HEK293 (cell line): ENCODE results near the gene ZNF597.

Experiments
- CTCF ChIA-PET: fragments of 350-600 bp; formaldehyde crosslinking; extraction: SDS; loops from one replicate; lab custom pipeline; 2021; ENCODE audit warnings: antibody characterized with exemption; lab: Yijun Ruan, JAX
- POLR2A ChIA-PET: fragments of 300-600 bp; formaldehyde crosslinking; extraction: SDS; loops from one replicate; lab custom pipeline; 2020; ENCODE audit warnings: antibody characterized with exemption, inconsistent platforms; lab: Yijun Ruan, JAX
- H3K27ac ChIP-seq: fragments of 200-500 bp; sonication (Bioruptor generic); 2 replicates; pipeline ENCODE4 v1.5.1; 2014; ENCODE audit warnings: low read depth, low read length, control low read depth, inconsistent platforms; ENCODE audit errors: extremely low read depth
- H3K36me3 ChIP-seq, 2 experiments: fragments of 200-500 bp in 1 of 2; sonication (Bioruptor generic) in 1 of 2; 1 replicate in 1 of 2; 2 replicates in 1 of 2; pipeline ENCODE4 v1.5.1; 2014 to 2017; ENCODE audit warnings: inconsistent platforms in 2 of 2, low read length in 2 of 2; ENCODE audit not compliant: control insufficient read depth in 2 of 2, insufficient read depth in 1 of 2
- H3K4me1 ChIP-seq: fragments of 200-500 bp; sonication (Bioruptor generic); 2 replicates; pipeline ENCODE4 v1.5.1; 2014; ENCODE audit warnings: mild to moderate bottlenecking, low read length, inconsistent platforms; ENCODE audit not compliant: control insufficient read depth, insufficient read depth
- H3K4me3 ChIP-seq: 2 replicates; pipeline ENCODE4 v1.5.1; 2011; ENCODE audit warnings: low read depth, mild to moderate bottlenecking, control low read depth, low read length, moderate library complexity
- H3K9me3 ChIP-seq: fragments of 200-500 bp; sonication (Bioruptor generic); 2 replicates; pipeline ENCODE4 v1.5.1; 2014; ENCODE audit warnings: low read depth, low read length, inconsistent platforms; ENCODE audit not compliant: control insufficient read depth, insufficient read depth
- BCL11A ChIP-seq: fragments of 450-650 bp; formaldehyde crosslinking; IDR thresholded peaks from 2 replicates; pipeline ENCODE4 v1.5.1; 2016; ENCODE audit warnings: low read depth, missing biosample characterization, missing genetic modification characterization
- HOXA7 ChIP-seq: sonication (generic); formaldehyde crosslinking; IDR thresholded peaks from 2 replicates; pipeline ENCODE4 v1.8.1; 2022; ENCODE audit warnings: missing genetic modification reagents, borderline replicate concordance
- REPIN1 ChIP-seq: fragments of 450-650 bp; formaldehyde crosslinking; IDR thresholded peaks from 2 replicates; pipeline ENCODE4 v1.5.1; 2017; ENCODE audit warnings: missing biosample characterization, missing genetic modification characterization, low read depth
- SP3 ChIP-seq: fragments of 450-650 bp; formaldehyde crosslinking; IDR thresholded peaks from 2 replicates; pipeline ENCODE4 v1.5.1; 2016; ENCODE audit warnings: missing biosample characterization, missing genetic modification characterization
- ZIC2 ChIP-seq: fragments of 450-650 bp; formaldehyde crosslinking; IDR thresholded peaks from 2 replicates; pipeline ENCODE4 v1.5.1; 2016; ENCODE audit warnings: missing biosample characterization, missing genetic modification characterization
- ZNF155 ChIP-seq: fragments of 450-650 bp; formaldehyde crosslinking; IDR thresholded peaks from 2 replicates; pipeline ENCODE4 v1.5.1; 2016; ENCODE audit warnings: missing biosample characterization, missing genetic modification characterization
- ZNF2 ChIP-seq: fragments of 450-650 bp; formaldehyde crosslinking; IDR thresholded peaks from 2 replicates; pipeline ENCODE4 v1.5.1; 2016; ENCODE audit warnings: missing biosample characterization, missing genetic modification characterization
- ZNF223 ChIP-seq: fragments of 450-650 bp; formaldehyde crosslinking; IDR thresholded peaks from 2 replicates; pipeline ENCODE4 v1.5.1; 2016; ENCODE audit warnings: missing biosample characterization, missing genetic modification characterization
- ZNF600 ChIP-seq: fragments of 450-650 bp; formaldehyde crosslinking; IDR thresholded peaks from 2 replicates; pipeline ENCODE4 v1.5.1; 2016; ENCODE audit warnings: missing biosample characterization, missing genetic modification characterization
- ZNF660 ChIP-seq: fragments of 450-650 bp; IDR thresholded peaks from 2 replicates; pipeline ENCODE4 v1.5.1; 2018; ENCODE audit warnings: missing biosample characterization, mild to moderate bottlenecking, missing genetic modification characterization
- ZNF664 ChIP-seq: fragments of 450-650 bp; formaldehyde crosslinking; IDR thresholded peaks from 2 replicates; pipeline ENCODE4 v1.5.1; 2016; ENCODE audit warnings: missing biosample characterization, missing genetic modification characterization
- ZNF792 ChIP-seq: fragments of 450-650 bp; formaldehyde crosslinking; IDR thresholded peaks from 2 replicates; pipeline ENCODE4 v1.5.1; 2016; ENCODE audit warnings: missing biosample characterization, missing genetic modification characterization
- ZSCAN23 ChIP-seq: fragments of 450-650 bp; formaldehyde crosslinking; IDR thresholded peaks from 2 replicates; pipeline ENCODE4 v1.5.1; 2016; ENCODE audit warnings: missing biosample characterization, missing genetic modification characterization
- TF ChIP-seq, protein P1 (sequence below): fragments of 450-650 bp; formaldehyde crosslinking; IDR thresholded peaks from 2 replicates; pipeline ENCODE4 v1.5.1; 2016; ENCODE audit warnings: missing biosample characterization, missing genetic modification characterization
- TF ChIP-seq, protein P2 (sequence below): fragments of 450-650 bp; formaldehyde crosslinking; IDR thresholded peaks from 2 replicates; pipeline ENCODE4 v1.5.0; 2017; ENCODE audit warnings: missing biosample characterization, missing genetic modification characterization, borderline replicate concordance
- TF ChIP-seq, protein P3 (sequence below): sonication (generic); formaldehyde crosslinking; IDR thresholded peaks from 2 replicates; pipeline ENCODE4 v1.8.1; 2022; ENCODE audit warnings: mild to moderate bottlenecking, moderate library complexity, missing genetic modification reagents
- TF ChIP-seq, protein P4 (sequence below): fragments of 450-650 bp; formaldehyde crosslinking; IDR thresholded peaks from 2 replicates; pipeline ENCODE4 v1.5.1; 2016; ENCODE audit warnings: missing biosample characterization, missing genetic modification characterization
- TF ChIP-seq, protein P5 (sequence below): IDR thresholded peaks from 2 replicates; pipeline ENCODE4 v1.6.1; 2011; ENCODE audit warnings: mild to moderate bottlenecking, low read depth, low read length, borderline replicate concordance
- TF ChIP-seq, protein P6 (sequence below): fragments of 450-650 bp; formaldehyde crosslinking; IDR thresholded peaks from 2 replicates; pipeline ENCODE4 v1.5.1; 2016; ENCODE audit warnings: missing biosample characterization, missing genetic modification characterization

ZNF597 gene

DNA sequence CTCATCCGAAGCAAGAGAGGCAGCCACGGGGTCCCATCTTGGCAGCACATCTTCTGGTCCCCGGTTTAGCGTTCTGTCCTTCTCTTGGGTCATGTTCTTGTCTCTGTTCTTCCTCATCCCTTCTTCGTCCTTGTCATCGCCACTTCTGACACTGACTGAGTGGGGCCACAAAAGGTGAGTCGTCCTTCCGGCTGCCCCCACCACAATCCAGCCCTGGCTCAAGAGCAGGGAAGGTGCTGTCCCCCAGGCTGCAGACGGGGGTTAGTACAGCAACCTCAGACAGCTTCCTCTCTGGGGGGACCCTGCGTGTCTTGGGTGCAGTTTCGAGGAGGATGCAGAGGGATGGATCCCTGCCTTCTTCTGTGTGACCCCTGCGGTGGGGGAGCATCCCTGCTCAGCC is 22.0 kb upstream of the ZNF597 start (continued):
- TF ChIP-seq, protein P1, sequence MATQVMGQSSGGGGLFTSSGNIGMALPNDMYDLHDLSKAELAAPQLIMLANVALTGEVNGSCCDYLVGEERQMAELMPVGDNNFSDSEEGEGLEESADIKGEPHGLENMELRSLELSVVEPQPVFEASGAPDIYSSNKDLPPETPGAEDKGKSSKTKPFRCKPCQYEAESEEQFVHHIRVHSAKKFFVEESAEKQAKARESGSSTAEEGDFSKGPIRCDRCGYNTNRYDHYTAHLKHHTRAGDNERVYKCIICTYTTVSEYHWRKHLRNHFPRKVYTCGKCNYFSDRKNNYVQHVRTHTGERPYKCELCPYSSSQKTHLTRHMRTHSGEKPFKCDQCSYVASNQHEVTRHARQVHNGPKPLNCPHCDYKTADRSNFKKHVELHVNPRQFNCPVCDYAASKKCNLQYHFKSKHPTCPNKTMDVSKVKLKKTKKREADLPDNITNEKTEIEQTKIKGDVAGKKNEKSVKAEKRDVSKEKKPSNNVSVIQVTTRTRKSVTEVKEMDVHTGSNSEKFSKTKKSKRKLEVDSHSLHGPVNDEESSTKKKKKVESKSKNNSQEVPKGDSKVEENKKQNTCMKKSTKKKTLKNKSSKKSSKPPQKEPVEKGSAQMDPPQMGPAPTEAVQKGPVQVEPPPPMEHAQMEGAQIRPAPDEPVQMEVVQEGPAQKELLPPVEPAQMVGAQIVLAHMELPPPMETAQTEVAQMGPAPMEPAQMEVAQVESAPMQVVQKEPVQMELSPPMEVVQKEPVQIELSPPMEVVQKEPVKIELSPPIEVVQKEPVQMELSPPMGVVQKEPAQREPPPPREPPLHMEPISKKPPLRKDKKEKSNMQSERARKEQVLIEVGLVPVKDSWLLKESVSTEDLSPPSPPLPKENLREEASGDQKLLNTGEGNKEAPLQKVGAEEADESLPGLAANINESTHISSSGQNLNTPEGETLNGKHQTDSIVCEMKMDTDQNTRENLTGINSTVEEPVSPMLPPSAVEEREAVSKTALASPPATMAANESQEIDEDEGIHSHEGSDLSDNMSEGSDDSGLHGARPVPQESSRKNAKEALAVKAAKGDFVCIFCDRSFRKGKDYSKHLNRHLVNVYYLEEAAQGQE (tag by site-specific recombination) = no peak
- TF ChIP-seq, protein P2, sequence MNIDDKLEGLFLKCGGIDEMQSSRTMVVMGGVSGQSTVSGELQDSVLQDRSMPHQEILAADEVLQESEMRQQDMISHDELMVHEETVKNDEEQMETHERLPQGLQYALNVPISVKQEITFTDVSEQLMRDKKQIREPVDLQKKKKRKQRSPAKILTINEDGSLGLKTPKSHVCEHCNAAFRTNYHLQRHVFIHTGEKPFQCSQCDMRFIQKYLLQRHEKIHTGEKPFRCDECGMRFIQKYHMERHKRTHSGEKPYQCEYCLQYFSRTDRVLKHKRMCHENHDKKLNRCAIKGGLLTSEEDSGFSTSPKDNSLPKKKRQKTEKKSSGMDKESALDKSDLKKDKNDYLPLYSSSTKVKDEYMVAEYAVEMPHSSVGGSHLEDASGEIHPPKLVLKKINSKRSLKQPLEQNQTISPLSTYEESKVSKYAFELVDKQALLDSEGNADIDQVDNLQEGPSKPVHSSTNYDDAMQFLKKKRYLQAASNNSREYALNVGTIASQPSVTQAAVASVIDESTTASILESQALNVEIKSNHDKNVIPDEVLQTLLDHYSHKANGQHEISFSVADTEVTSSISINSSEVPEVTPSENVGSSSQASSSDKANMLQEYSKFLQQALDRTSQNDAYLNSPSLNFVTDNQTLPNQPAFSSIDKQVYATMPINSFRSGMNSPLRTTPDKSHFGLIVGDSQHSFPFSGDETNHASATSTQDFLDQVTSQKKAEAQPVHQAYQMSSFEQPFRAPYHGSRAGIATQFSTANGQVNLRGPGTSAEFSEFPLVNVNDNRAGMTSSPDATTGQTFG = no peak
- TF ChIP-seq, protein P3, sequence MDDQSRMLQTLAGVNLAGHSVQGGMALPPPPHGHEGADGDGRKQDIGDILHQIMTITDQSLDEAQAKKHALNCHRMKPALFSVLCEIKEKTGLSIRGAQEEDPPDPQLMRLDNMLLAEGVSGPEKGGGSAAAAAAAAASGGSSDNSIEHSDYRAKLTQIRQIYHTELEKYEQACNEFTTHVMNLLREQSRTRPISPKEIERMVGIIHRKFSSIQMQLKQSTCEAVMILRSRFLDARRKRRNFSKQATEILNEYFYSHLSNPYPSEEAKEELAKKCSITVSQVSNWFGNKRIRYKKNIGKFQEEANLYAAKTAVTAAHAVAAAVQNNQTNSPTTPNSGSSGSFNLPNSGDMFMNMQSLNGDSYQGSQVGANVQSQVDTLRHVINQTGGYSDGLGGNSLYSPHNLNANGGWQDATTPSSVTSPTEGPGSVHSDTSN = no peak
- no peak for TF ChIP-seq BCL11A (tag by site-specific recombination)
- no peak for TF ChIP-seq ZSCAN23
- no peak for TF ChIP-seq SP3
- TF ChIP-seq, protein P4, sequence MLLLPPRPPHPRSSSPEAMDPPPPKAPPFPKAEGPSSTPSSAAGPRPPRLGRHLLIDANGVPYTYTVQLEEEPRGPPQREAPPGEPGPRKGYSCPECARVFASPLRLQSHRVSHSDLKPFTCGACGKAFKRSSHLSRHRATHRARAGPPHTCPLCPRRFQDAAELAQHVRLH (tag by site-specific recombination) = no peak
- TF ChIP-seq ZIC2 (tag by site-specific recombination) = no peak
- TF ChIP-seq, protein P5, sequence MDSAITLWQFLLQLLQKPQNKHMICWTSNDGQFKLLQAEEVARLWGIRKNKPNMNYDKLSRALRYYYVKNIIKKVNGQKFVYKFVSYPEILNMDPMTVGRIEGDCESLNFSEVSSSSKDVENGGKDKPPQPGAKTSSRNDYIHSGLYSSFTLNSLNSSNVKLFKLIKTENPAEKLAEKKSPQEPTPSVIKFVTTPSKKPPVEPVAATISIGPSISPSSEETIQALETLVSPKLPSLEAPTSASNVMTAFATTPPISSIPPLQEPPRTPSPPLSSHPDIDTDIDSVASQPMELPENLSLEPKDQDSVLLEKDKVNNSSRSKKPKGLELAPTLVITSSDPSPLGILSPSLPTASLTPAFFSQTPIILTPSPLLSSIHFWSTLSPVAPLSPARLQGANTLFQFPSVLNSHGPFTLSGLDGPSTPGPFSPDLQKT = no peak
- no peak for TF ChIP-seq ZNF223 (tag by site-specific recombination)
- TF ChIP-seq ZNF792 (tag by site-specific recombination) = no peak

DNA sequence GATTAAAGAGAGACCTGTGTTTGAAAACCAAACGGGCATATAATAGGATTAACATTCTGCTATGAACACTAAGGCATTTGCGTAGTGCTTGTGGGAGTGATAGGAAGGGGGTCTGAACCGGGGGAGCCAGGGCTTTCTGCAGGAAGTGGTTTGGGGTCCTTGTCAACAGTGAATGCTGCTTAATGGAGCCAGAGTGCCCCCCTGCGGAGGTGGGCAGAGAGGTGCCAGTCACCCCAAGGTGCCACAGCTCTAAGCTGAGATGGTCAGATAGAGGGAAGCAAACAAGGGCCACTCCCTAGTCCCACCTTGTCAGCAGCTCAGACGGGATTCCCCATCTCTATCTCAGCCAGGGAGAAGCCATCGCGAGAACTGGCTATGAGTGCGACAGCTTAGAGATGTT is 17.8 kb upstream of the ZNF597 start:
- Histone ChIP-seq H3K36me3 (peaks cover 0 to 14% of the 10 kb centered on the region in 2 experiments; a peak in 2 of 3 replicates), H3K9me3 (no peaks in the 10 kb centered on the region), H3K4me3 (no peak overlapping the region), H3K4me1 (peaks cover 10% of the 10 kb centered on the region)
- ChIA-PET POLR2A (no interaction called here), CTCF (interaction anchor here (0.6 kb wide), 1 partner anchor 302 kb away, joined by 4 read pairs; no protein-coding TSS in a partner anchor)
- no peak for TF ChIP-seq ZNF664 (tag by site-specific recombination)
- no peak for TF ChIP-seq REPIN1 (tag by site-specific recombination)
- TF ChIP-seq ZNF155 = no peak
- TF ChIP-seq ZNF660 (tag by site-specific recombination) = no peak
- no peak for TF ChIP-seq HOXA7 (CRISPR knock-in tag)
- no peak for TF ChIP-seq ZNF600 (tag by site-specific recombination)
- TF ChIP-seq ZNF2 = no peak
- TF ChIP-seq, protein P6, sequence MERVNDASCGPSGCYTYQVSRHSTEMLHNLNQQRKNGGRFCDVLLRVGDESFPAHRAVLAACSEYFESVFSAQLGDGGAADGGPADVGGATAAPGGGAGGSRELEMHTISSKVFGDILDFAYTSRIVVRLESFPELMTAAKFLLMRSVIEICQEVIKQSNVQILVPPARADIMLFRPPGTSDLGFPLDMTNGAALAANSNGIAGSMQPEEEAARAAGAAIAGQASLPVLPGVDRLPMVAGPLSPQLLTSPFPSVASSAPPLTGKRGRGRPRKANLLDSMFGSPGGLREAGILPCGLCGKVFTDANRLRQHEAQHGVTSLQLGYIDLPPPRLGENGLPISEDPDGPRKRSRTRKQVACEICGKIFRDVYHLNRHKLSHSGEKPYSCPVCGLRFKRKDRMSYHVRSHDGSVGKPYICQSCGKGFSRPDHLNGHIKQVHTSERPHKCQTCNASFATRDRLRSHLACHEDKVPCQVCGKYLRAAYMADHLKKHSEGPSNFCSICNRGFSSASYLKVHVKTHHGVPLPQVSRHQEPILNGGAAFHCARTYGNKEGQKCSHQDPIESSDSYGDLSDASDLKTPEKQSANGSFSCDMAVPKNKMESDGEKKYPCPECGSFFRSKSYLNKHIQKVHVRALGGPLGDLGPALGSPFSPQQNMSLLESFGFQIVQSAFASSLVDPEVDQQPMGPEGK (tag by site-specific recombination) = no peak
- TF ChIP-seq, all 188 proteins: peak for 0
- H3K27ac ChIP-seq = no peak overlapping the region
